ENCODE data around the gene ZNF175. TPM values are rescaled to one million over a fixed set of nuclear protein-coding genes. Genes with fewer than 3 reads are reported as not detected.
A peak's percentile ranks its signal among the peaks of the same experiment; 100 is the strongest.

The ZNF175 gene
- polyA plus RNA-seq, 2 donors, result 1.5 to 1.9 TPM

- WGBS, 2 donors, result 49 to 55% methylated on average over 8 of the region's 8 CpGs
- H3K27me3 ChIP-seq (ENCODE audit: control insufficient read depth in 1 of 2, insufficient read depth in 2 of 2, low read length in 2 of 2), result no peaks in the 10 kb centered on the region
These were observed 4.5 kb upstream of the ZNF175 start for GRCh38 chr19:51566489-51567100.

GRCh38 chr19:51567583-51567982, 3.5 kb upstream of the ZNF175 start:
- Histone ChIP-seq H3K4me1 (ENCODE audit: control insufficient read depth in 2 of 2, insufficient read depth in 2 of 2, low read length in 1 of 2) (peaks cover 0 to 4% of the 10 kb centered on the region in 2 donors), H3K4me3 (ENCODE audit: low read depth in 1 of 2, low read length in 2 of 2) (no peak overlapping the region), H3K27me3 (ENCODE audit: control insufficient read depth in 1 of 2, insufficient read depth in 2 of 2, low read length in 2 of 2) (no peaks in the 10 kb centered on the region), H3K36me3 (ENCODE audit: control insufficient read depth in 2 of 2, insufficient read depth in 2 of 2, low read length in 1 of 2) (no peaks in the 10 kb centered on the region), H3K27ac (ENCODE audit: low read depth in 2 of 2, low read length in 1 of 2) (no peak overlapping the region), H3K9me3 (ENCODE audit: control insufficient read depth in 2 of 2, insufficient read depth in 1 of 2, low read depth in 1 of 2, low read length in 1 of 2) (no peaks in the 10 kb centered on the region)
- WGBS, 2 donors, result 75 to 81% methylated on average over 4 of the region's 4 CpGs

More at GRCh38 chr19:51566489-51567100, 4.5 kb upstream of the ZNF175 start:
- Histone ChIP-seq H3K27ac (ENCODE audit: low read depth in 2 of 2, low read length in 1 of 2) (no peak overlapping the region), H3K4me1 (ENCODE audit: control insufficient read depth in 2 of 2, insufficient read depth in 2 of 2, low read length in 1 of 2) (peaks cover 0 to under 1% of the 10 kb centered on the region in 2 donors), H3K36me3 (ENCODE audit: control insufficient read depth in 2 of 2, insufficient read depth in 2 of 2, low read length in 1 of 2) (no peaks in the 10 kb centered on the region), H3K9me3 (ENCODE audit: control insufficient read depth in 2 of 2, insufficient read depth in 1 of 2, low read depth in 1 of 2, low read length in 1 of 2) (no peaks in the 10 kb centered on the region), H3K4me3 (ENCODE audit: low read depth in 1 of 2, low read length in 2 of 2) (no peak overlapping the region)

- Histone ChIP-seq H3K36me3 (ENCODE audit: control insufficient read depth in 2 of 2, insufficient read depth in 2 of 2, low read length in 1 of 2) (peaks cover 0 to 3% of the 10 kb centered on the region in 2 donors), H3K27ac (ENCODE audit: low read depth in 2 of 2, low read length in 1 of 2) (no peak overlapping the region), H3K4me3 (ENCODE audit: low read depth in 1 of 2, low read length in 2 of 2) (no peak overlapping the region), H3K9me3 (ENCODE audit: control insufficient read depth in 2 of 2, insufficient read depth in 1 of 2, low read depth in 1 of 2, low read length in 1 of 2) (no peaks in the 10 kb centered on the region), H3K27me3 (ENCODE audit: control insufficient read depth in 1 of 2, insufficient read depth in 2 of 2, low read length in 2 of 2) (no peaks in the 10 kb centered on the region), H3K4me1 (ENCODE audit: control insufficient read depth in 2 of 2, insufficient read depth in 2 of 2, low read length in 1 of 2) (peaks cover 4 to 7% of the 10 kb centered on the region in 2 donors)
- WGBS, 2 donors, result 85% methylated on average over 1 of the region's 1 CpG
These were observed 2.6 kb upstream of the ZNF175 start for GRCh38 chr19:51568456-51568855.

GRCh38 chr19:51571599-51571998, 516 bp downstream of the ZNF175 start:
- 7 to 10% methylated on average over 8 of the region's 8 CpGs for WGBS, 2 donors

GRCh38 chr19:51572410-51572809, 1.3 kb downstream of the ZNF175 start:
- H3K9me3 ChIP-seq (ENCODE audit: control insufficient read depth in 2 of 2, insufficient read depth in 1 of 2, low read depth in 1 of 2, low read length in 1 of 2), result no peaks in the 10 kb centered on the region
- no peak overlapping the region for H3K27ac ChIP-seq (ENCODE audit: low read depth in 2 of 2, low read length in 1 of 2)
- WGBS, 2 donors, result 65 to 68% methylated on average over 3 of the region's 3 CpGs
- peaks cover 4 to 7% of the 10 kb centered on the region in 2 donors for H3K4me1 ChIP-seq (ENCODE audit: control insufficient read depth in 2 of 2, insufficient read depth in 2 of 2, low read length in 1 of 2)
- peaks cover 0 to 3% of the 10 kb centered on the region in 2 donors for H3K36me3 ChIP-seq (ENCODE audit: control insufficient read depth in 2 of 2, insufficient read depth in 2 of 2, low read length in 1 of 2)
- H3K27me3 ChIP-seq (ENCODE audit: control insufficient read depth in 1 of 2, insufficient read depth in 2 of 2, low read length in 2 of 2), result no peaks in the 10 kb centered on the region
- H3K4me3 ChIP-seq (ENCODE audit: low read depth in 1 of 2, low read length in 2 of 2), result no peak overlapping the region

More at GRCh38 chr19:51571599-51571998, 516 bp downstream of the ZNF175 start:
- peak overlapping the region; percentile 63 to 94 for H3K4me3 ChIP-seq (ENCODE audit: low read depth in 1 of 2, low read length in 2 of 2)
- peaks cover 0 to 3% of the 10 kb centered on the region in 2 donors for H3K36me3 ChIP-seq (ENCODE audit: control insufficient read depth in 2 of 2, insufficient read depth in 2 of 2, low read length in 1 of 2)
- no peak overlapping the region for H3K27ac ChIP-seq (ENCODE audit: low read depth in 2 of 2, low read length in 1 of 2)
- H3K9me3 ChIP-seq (ENCODE audit: control insufficient read depth in 2 of 2, insufficient read depth in 1 of 2, low read depth in 1 of 2, low read length in 1 of 2), result no peaks in the 10 kb centered on the region
- H3K4me1 ChIP-seq (ENCODE audit: control insufficient read depth in 2 of 2, insufficient read depth in 2 of 2, low read length in 1 of 2), result peaks cover 4 to 7% of the 10 kb centered on the region in 2 donors
- no peaks in the 10 kb centered on the region for H3K27me3 ChIP-seq (ENCODE audit: control insufficient read depth in 1 of 2, insufficient read depth in 2 of 2, low read length in 2 of 2)

- Histone ChIP-seq H3K27ac (ENCODE audit: low read depth in 2 of 2, low read length in 1 of 2) (no peak overlapping the region), H3K27me3 (ENCODE audit: control insufficient read depth in 1 of 2, insufficient read depth in 2 of 2, low read length in 2 of 2) (no peaks in the 10 kb centered on the region), H3K4me1 (ENCODE audit: control insufficient read depth in 2 of 2, insufficient read depth in 2 of 2, low read length in 1 of 2) (peaks cover 4 to 7% of the 10 kb centered on the region in 2 donors), H3K36me3 (ENCODE audit: control insufficient read depth in 2 of 2, insufficient read depth in 2 of 2, low read length in 1 of 2) (peaks cover 0 to 3% of the 10 kb centered on the region in 2 donors), H3K4me3 (ENCODE audit: low read depth in 1 of 2, low read length in 2 of 2) (no peak overlapping the region), H3K9me3 (ENCODE audit: control insufficient read depth in 2 of 2, insufficient read depth in 1 of 2, low read depth in 1 of 2, low read length in 1 of 2) (no peaks in the 10 kb centered on the region)
- whole genome bisulfite sequencing, 2 donors, result 93 to 98% methylated on average over 4 of the region's 4 CpGs
These were observed 1.8 kb downstream of the ZNF175 start for GRCh38 chr19:51572908-51573307.

- Histone ChIP-seq H3K27ac (ENCODE audit: low read depth in 2 of 2, low read length in 1 of 2) (no peak overlapping the region), H3K9me3 (ENCODE audit: control insufficient read depth in 2 of 2, insufficient read depth in 1 of 2, low read depth in 1 of 2, low read length in 1 of 2) (no peaks in the 10 kb centered on the region), H3K4me1 (ENCODE audit: control insufficient read depth in 2 of 2, insufficient read depth in 2 of 2, low read length in 1 of 2) (peaks cover 4 to 7% of the 10 kb centered on the region in 2 donors), H3K27me3 (ENCODE audit: control insufficient read depth in 1 of 2, insufficient read depth in 2 of 2, low read length in 2 of 2) (no peaks in the 10 kb centered on the region), H3K36me3 (ENCODE audit: control insufficient read depth in 2 of 2, insufficient read depth in 2 of 2, low read length in 1 of 2) (peaks cover 0 to 3% of the 10 kb centered on the region in 2 donors), H3K4me3 (ENCODE audit: low read depth in 1 of 2, low read length in 2 of 2) (no peak overlapping the region)
- 96 to 100% methylated on average over 3 of the region's 3 CpGs for WGBS, 2 donors
These were observed 2.2 kb downstream of the ZNF175 start for GRCh38 chr19:51573331-51573730.

GRCh38 chr19:51576850-51577249, 5.8 kb downstream of the ZNF175 start:
- H3K9me3 ChIP-seq (ENCODE audit: control insufficient read depth in 2 of 2, insufficient read depth in 1 of 2, low read depth in 1 of 2, low read length in 1 of 2), result no peaks in the 10 kb centered on the region
- no peak overlapping the region for H3K4me3 ChIP-seq (ENCODE audit: low read depth in 1 of 2, low read length in 2 of 2)
- no peaks in the 10 kb centered on the region for H3K27me3 ChIP-seq (ENCODE audit: control insufficient read depth in 1 of 2, insufficient read depth in 2 of 2, low read length in 2 of 2)
- H3K36me3 ChIP-seq (ENCODE audit: control insufficient read depth in 2 of 2, insufficient read depth in 2 of 2, low read length in 1 of 2), result peaks cover 6 to 10% of the 10 kb centered on the region in 2 donors
- peaks cover 4% of the 10 kb centered on the region in 2 donors for H3K4me1 ChIP-seq (ENCODE audit: control insufficient read depth in 2 of 2, insufficient read depth in 2 of 2, low read length in 1 of 2)
- no peak overlapping the region for H3K27ac ChIP-seq (ENCODE audit: low read depth in 2 of 2, low read length in 1 of 2)
- 88 to 90% methylated on average over 6 of the region's 6 CpGs for WGBS, 2 donors

GRCh38 chr19:51586103-51586728, 15.1 kb downstream of the ZNF175 start:
- 92 to 93% methylated on average over 1 of the region's 1 CpG for WGBS, 2 donors
- Histone ChIP-seq H3K27me3 (ENCODE audit: control insufficient read depth in 1 of 2, insufficient read depth in 2 of 2, low read length in 2 of 2) (no peaks in the 10 kb centered on the region), H3K36me3 (ENCODE audit: control insufficient read depth in 2 of 2, insufficient read depth in 2 of 2, low read length in 1 of 2) (peaks cover 11 to 16% of the 10 kb centered on the region in 2 donors), H3K27ac (ENCODE audit: low read depth in 2 of 2, low read length in 1 of 2) (no peak overlapping the region), H3K9me3 (ENCODE audit: control insufficient read depth in 2 of 2, insufficient read depth in 1 of 2, low read depth in 1 of 2, low read length in 1 of 2) (peaks cover 0 to 9% of the 10 kb centered on the region in 2 donors), H3K4me3 (ENCODE audit: low read depth in 1 of 2, low read length in 2 of 2) (no peak overlapping the region), H3K4me1 (ENCODE audit: control insufficient read depth in 2 of 2, insufficient read depth in 2 of 2, low read length in 1 of 2) (no peaks in the 10 kb centered on the region)
